ENCODE measurements around the gene SPDEF.

SPDEF gene

DNA sequence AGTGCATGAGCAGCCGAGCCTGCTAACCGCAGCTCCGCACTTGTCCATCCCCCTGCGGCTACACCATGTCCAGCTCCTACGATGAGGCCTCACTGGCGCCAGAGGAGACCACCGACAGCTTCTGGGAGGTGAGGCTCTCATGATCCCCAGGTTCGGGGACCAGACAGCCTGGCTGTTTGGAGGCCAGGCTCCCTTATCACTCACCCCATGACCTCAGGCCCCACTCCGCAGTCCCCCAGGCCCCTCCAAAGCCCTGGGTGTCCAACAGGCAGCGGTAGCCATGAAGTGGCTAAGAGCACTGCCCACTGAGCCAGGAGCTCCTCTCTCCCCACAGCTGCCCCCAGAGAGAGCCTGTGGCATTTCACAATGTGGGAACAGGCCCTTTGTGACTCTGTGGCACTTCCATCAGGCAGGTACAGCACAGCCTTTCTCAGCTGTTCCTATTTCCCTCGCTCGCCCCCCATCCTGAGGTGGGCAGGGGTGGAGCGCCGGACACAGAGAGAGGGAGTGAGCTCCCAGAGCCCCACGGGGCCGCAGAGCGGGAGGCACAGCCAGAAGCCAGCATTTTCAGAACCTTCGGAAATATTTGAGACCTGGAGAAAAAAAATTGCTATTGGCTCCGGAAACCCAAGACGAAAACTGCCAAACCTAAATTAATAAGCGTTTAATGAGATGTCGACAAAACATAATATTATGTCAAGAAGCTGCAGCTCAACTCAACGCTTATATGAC, 29.7 kb downstream of the SPDEF start:
- DNase-seq: no peak

DNA sequence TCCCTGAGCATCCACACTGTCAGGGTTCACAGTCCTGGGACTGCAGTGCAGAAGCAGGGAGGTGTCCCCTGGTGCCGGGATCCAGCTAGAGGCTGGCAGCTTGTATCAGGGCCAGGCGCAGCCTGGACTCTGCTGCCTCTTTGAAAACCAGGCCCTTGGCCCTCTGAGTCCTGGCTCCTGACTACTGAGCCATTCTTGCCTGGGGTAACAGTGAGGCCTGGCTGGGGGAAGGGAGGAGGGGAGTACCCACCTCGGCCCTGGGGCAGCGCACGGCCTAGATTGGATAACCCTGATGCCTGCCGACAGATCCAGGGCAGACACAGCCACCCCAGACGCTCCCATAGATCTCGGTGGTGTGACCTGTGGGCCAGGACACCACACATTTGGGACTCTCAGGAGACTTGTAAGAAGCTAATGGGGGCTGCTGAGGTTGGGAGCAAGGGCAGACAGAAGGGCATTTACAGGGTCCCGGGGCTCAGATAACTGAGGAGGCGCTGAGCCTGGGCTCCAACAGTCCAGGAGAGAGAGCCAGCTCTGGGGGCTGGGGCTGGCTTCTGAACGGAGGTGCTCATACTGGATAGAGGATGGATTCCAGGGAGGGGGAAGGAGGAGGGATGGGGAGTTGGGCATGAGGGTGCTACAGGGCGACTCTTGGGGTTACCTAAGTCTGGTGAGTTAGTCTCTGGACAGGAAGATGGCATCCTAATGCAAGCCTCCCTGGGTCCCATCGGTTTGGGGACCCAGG, 30.5 kb downstream of the SPDEF start:
- no peak for DNase-seq

DNA sequence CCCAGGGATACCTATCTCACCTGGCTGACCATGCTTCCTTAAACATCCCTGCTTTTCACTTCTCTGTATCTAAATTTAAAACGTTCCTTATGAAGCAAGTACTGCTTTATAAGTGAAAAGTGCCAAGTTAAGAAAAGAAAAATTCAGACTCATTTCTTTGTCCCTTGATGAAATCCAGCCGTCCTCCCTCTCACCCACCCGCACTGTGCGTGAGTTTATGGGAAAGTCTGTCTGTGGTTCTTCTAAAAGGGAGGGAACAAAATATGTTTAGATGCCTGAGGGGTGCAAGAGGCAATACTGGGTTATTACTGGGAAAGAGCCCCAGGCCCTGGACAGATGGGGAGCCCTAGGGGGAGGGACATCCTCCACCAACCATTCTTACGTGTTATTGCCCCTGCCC, 31.2 kb downstream of the SPDEF start:
- DNase-seq: no peak

DNA sequence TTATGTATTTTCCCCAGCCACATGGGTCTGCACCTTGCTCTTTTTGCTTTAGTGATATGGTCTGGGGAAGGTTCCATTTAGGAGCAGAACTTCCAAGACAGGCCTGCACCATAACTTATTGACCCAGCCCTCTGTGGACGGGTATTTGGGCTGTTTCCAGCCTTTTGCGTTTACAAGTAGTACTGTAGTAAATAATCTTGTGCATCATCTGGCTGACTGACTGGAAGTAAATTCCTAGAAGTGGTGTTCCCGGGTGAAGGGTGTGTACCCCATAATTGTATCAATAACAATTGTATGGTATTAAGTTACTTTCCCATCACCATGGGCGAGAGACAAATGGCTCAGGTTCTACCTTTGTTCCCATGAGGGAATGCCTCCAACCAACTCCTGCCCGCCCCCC, 31.6 kb downstream of the SPDEF start:
- DNase-seq: no peak

DNA sequence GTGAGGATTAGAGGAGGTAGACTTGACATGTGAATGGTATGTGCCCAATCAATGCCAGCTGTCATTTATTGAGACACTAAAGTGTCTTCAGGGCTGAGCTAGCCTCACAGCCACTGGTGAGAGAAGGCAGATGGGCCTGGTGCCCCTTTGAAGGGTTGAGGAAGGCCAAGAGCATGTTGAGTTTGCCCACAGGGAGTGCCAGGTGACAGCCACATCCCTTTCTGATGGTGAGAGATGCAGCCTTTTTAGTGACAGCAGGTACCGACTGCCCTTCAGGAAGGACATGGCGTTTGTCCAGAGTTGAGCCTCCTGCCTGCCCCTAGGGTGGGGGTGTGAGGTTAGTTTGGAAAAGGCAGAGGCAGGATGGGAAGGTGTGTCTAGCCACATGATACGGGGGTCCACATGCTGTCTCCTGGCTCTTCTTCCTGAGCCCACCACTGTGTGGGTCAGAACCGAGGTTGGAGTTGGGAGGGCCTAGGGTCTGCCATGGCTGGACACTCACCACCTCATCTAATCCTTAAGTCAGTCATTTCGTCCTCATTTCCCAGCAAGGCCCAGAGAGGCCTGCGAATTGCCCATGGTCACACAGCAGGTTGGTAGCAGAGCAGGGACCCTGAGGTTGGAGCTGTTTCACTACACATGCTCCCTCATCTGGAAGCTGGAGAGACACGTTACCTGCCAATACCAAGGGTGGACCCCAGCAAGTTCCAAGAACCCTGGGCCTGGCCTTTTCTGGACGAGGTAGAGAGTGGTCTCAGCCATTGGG, 32.5 kb downstream of the SPDEF start:
- DNase-seq: no peak

DNA sequence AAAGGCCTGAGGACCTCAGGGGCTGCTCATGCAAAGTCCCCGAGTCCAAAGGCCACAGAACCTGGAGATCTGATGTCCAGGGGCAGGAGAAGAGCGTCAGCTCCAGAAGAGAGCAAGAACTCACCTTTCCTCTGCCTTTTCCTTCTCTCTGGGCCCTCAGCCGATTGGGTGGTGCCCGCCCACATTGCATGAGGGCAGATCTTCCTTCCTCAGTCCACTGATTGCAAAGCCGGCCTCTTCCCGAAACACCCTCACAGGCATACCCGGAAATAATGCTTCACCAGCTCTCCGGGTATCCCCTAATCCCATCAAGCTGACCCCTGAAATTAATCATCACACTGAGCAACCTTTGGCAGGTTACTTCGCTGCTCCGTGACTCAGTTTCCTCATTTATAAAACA, 33.4 kb downstream of the SPDEF start:
- DNase-seq: no peak

DNA sequence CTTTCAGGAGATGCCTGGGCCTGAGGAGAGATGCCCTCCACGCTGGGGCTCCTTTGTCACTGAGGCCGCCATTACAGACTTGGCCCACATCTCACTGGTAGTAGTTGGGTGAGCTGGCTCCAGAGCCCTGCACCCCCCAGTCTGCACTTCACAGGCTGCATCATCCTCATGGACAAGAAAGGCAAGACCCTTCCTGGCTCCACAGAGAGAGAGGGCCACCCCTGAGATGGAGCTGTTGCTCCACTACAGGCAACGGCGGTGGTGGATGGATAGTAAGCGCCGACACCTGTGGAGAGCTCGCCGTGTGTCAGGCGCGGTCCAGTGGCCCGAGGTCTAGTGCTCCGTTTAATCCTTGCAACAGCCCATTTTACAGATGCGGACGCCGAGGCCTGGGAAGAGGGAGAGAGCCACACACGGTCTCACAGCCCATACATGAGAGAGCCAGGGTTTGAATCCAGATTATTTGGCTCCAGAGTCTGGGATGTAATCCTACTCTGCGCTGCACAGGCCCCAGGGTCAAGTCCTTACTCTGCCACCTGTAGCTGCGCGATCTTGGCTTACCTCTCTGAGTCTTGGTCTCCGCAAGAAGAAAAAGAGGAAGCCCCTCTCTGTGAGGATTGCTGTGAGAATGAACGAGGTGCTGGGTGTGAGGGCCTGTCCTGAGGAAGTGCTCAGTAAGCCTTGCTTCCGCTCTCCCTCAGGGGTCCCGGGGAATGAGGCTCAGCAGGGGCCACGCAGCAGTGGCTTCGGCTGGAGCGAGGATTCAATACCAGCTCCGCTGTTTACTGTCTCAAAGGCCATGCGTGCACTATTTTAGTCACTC, 34.5 kb downstream of the SPDEF start:
- no peak for DNase-seq

DNA sequence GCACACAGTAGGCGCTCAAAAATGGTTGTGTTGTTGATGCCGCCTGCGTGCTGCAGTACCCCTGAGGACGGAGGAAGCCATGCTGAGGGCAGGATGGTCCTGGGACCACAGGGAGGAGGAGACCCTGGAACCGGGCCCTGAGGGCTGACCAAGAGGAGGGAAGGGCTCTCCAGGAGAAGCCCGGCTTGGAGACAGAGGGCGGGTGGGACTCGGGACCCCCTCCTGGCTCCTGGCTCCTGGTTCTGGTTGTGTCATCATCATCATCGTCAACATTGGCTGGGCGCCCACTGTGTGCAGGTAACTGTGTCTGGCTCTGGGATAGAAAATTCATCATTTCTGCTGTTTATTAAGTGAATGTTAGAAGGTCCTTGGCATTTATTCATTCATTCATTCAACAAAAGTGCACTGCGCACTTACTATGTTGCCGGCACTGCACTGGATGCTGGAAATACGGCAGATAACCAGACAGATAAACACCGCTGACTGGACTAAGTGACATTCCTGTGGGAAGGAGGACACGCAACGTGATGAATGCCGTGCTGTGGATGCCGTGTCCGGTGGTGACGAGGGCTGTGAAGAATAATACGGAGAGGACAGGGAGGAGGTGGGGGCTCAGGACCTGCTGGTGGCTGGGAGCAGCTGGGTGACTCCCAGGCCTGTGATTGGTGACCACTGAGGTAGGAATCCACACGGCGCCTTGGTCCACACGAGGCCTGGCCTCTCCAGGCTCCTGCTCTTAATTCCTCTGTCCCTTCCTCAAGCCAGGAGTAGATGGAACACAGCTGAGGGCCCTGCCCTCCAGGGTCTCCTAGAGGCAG, 35.3 kb downstream of the SPDEF start:
- no peak for DNase-seq

DNA sequence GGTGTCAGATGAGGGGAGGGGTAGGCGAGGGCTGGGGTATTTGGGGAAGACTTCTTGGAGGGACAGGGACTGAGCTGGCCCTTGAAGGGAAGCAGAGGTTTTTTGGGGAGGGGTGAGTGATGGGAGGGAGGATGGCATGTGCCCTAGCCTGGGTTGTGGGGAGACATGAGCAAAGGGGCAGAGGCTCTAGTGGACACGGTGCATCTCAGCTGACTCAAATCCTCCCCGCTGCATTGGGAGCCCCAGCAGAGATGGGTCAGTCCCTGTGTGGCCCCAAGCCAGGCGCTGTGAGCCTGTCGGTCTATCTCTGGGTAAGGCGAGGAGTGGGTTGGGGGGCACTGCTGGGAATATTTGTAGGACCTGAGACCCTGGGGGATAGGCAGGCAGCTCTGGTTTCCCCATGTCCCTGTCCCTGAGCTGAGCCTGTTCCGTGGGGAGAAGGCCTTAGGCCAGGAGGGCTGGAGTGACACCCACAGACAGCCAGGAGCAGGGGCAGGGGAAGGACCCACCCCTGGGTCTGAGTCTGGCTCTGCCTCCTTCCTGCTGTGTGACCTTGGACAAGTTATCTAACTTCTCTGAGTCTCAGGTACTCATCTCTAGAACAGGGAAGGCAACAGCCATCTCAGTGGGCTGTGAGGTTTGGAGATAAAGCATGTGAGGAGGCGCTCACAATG, 36.0 kb downstream of the SPDEF start:
- no peak for DNase-seq

DNA sequence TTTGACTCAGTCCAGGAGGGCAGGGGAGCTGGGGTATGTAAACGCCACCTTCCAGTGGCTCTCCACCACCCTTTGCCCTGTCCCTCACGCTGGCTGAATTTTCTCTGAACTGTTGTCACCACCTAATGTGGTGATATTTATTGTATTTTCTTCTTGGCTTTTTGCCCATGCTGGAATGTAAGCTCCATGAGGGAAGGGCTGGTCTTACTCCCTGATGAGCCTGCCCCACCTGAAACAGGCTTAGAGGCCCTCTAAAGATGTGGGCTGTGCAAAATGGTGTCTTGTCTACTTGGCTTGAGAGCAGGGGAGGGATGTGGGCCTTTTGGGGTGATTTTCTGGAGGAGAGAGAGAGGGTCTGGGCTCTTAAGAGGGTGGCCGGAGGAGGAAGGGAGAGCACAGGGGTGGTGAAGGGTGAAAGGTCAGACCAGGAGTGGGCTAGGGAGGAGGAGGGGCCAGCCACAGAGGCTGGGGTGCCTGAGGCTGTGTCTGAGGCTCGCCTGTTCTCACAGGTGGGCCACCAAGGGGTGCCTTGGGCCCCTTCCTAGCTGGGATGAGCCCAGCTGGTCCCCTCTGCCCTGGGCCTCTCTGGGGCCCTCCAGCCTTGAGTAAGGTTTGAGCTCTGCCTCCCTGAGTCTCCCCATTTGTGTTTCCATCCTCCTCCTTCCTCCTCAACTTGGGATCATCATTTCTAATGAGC, 37.3 kb downstream of the SPDEF start:
- no peak for DNase-seq

DNA sequence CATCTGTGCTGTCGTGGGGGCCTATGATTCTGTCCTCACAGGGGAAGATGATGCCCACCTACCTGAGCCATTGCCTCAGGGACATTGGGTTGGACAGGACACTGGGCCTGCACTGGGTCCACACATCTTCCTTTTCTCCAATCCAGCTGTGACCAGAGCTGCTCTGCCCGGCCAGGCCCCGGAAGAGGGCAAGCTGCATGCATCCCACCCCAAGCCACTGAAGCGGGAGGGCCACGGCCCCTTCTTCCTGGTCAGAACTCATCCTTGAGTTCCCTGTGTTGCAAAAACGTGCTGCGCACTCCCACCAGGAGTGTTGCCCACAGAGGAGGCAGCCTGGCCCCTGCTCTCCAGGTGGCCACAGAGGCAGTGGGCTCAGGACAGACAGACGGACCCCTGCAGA, 38.2 kb downstream of the SPDEF start:
- DNase-seq: no peak

DNA sequence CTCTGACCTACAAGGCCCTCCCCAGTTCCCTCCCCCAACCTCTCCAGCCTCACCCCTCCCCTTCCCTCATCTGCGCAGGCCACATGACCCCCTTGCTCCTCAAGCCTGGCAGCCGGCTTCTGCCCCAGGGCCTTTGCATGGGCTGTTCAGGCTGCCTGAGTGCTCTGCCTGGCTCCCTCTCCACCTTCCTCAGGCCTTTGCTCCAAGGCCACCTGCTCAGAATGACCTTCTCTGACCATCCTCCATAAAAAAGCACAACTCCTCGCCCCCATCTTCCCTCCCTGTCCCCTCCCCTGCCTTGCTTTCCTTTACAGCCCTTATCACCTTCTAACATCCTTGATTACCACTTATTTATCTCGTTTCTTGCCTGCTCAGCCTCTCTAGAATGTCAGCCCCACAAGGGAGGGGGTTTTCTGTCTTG, 38.7 kb downstream of the SPDEF start:
- DNase-seq: no peak

DNA sequence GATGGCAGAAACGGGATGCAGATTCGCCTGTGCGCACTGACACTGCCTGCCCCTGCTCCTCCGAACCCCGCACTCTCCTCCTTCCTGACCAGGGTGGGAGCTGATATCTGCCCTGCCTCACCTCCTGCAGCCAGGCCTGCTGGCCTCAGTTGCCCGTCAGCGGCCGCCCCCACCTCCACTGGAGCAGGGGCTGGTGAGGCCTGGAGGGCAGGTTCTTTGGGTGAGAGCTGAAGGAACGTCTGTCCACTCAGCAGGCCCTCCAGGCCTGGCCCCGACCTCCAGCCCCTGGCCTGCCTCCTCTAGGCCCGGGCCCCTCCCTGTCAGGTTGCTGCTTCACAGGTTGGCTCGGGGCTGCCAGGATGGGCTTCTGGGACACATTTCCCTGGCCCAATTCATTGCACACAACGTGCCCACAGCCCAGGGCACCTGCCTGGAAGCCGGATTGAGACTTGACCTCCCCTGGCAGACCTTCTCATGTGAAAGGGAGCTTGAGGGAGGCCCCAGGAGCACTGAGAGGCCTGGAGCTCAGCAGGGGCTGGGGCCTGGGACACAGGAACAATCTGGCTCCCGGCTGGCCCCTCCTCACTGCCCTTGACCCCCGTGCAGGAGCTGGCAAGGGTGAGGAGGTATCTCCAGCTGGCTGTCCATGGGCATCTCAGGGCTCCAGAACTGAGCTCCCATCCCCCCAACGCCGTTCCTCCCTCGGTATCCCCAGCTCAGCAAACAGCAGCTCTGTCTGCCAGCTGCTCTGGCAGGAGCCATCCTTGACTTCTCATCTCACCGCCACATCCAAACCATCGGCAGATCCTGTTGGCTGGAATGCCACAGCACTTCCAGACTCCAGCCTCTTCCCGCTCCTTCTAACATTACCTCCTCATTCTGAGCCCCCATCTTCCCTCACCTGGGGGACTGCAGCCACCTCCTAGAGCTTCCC, 39.5 kb downstream of the SPDEF start:
- no peak for DNase-seq

DNA sequence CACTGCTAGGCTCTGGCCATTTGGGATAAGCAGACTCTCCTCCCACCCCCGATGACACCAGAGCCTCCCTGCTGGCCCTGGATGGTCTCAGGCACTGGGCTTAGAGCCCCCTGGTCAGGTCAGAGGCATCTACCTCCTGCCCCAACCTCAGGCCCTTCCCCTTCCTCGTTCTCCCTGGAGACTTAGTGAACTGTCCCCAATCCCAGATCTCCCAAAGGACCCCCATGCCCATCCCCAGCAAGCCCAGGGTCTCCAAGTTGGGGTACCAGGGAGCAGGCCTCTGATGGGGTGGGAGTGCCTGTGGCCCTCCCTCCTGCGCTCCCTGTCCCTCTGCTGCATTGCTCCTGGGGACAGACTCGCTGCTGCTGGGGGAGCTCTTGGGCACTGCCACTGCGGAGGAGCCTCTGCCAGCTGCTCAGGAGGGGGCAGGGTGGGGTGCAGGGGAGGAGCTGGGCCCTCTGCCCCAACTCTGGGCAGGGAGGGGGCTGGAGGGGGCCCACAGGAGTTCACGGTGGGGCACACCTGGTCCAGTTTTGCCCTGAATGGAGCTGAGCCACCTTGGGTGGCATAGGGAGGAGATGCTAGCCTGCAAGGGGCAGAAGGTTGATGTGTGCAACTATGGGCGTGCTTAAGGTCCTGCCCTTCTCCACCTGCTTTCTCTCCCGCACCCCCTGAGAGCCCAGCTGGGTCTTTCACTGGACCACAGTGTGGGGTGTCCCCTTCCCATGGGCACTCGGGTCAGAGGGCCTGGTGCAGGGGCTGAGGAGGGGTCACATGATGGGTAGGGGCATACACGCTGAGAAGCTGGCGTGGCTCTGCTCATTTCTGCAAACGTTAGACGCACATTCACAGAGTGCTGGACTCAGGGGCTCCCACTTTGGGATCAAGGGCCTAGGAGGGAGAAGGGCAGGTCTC, 40.4 kb downstream of the SPDEF start:
- no peak for DNase-seq

DNA sequence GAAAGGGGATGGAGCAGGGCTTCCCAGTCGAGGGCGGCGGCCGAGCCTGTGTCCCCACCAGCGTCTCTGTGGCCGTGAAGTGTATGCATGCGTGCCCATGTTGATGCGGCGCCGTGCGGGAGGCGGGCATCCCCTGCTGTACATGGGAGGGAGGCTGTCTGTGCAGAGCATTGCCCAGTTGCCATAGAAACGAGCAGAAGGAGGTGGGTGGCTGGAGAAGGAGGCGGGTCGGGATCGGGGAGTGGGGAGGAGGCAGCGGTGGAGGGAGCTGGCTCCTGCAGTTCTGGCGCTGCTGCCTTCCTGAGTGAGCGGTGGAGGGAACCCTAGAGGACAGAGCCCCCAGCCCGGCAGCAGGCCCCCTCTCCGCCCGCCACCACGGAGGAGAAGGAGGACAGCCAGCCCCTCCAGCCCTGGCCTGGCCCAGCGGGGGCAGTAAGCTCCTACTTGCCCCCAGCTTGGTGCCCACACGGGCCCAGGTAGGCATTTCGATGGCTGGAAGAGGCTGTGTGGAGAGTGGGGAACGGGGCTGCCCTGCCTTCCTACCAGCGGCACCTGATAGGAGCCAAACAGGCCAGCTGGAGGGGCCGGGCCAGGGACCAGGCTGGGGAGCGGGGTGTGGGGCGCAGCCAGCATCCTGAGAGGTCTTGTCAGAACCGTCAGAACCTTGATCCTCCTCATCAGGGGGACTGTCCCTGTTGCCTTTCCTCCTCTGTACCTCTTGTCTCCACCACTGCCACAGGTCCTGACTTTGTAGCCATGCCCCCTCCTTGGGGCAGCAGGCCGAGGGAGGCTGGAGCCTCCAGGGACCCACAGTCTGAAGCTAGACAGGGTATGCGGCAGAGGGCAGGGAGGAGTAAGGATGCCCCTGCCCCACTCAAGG, 41.3 kb downstream of the SPDEF start:
- no peak for DNase-seq

DNA sequence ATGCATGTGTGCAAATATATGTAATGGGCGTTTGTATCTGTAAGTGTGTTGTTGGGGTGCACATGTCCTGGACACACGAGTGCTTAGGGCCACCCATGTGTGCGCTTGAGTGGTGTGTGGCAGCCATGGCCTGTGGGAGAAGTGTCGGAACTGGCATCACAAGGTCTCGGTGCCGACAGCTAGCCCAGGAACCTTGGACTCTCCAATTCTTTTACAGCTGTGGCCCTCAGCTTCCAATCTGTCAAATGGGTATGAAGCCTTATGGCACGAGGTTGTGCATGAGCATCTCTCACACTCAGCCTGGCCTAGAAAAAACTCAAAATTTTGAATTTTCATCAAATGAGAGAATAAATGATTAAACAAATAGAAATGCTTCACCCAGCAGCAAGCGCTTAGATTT, 42.0 kb downstream of the SPDEF start:
- DNase-seq: no peak

DNA sequence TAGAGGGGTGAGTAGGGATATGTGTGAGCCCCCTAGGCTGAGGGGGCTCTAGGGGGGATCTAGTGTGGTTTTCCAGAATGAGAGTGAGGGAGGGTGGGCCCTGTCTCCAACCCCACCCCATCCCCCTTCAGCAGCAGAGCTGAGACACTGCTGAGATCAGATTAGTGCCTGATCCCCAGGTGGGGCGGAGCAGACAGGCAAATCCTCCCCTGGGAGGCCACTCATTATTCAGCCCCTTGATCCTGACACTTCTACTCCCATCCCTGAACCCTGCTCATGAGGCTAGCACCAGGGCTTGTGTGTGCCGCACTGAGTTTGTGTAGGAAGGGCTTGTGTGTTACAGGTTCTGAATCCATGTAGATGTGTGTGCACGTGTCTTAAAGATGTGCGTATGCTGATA, 42.5 kb downstream of the SPDEF start:
- DNase-seq: no peak

DNA sequence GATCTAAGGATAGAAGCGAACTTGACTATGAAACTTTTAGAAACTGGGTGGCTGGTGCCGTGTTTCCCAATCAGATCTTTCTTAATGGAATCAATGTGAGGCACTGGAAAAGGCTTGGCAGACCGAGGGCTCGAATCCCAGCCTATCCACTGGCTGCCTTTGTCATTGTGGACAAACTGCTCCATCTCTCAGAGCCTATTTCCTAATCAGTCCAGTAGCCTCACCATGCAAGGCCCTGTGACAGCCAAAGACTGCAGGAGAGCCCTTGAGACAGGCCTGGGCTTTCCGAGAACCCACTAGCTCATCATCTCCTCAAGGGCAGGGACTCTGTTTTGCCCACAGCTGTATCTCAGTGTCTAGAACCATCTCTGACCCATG, 43.4 kb downstream of the SPDEF start:
- no peak for DNase-seq
